NCI-H345 treated with DMSO at 0.1 percent for 48 hours (cell line): Measurements from ENCODE around the gene ONECUT1.

Experiments used
- DNase-seq: peaks from one replicate; lab custom pipeline; 2025; ENCODE audit not compliant: unreplicated experiment; lab: John Stamatoyannopoulos, UW

The ONECUT1 gene

DNA sequence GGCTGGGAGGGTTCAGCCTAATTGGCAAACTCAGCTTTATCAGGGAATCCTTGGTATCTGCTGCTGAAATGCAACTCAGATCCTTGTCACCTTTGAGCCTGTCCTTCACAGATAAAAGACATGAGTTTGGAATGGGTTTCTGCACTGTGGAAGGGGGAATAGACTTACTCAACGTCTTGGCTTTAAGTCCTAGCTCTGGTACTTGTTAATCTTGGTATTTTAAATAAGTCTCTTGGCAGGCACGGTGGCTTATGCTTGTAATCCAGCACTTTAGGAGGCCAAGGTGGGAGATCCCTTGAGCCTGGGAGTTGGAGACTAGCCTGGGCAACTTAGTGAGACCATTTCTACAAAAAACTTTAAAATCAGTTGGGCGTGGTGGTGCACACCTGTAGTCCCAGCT is 55.8 kb downstream of the ONECUT1 start:
- no peak for DNase-seq

DNA sequence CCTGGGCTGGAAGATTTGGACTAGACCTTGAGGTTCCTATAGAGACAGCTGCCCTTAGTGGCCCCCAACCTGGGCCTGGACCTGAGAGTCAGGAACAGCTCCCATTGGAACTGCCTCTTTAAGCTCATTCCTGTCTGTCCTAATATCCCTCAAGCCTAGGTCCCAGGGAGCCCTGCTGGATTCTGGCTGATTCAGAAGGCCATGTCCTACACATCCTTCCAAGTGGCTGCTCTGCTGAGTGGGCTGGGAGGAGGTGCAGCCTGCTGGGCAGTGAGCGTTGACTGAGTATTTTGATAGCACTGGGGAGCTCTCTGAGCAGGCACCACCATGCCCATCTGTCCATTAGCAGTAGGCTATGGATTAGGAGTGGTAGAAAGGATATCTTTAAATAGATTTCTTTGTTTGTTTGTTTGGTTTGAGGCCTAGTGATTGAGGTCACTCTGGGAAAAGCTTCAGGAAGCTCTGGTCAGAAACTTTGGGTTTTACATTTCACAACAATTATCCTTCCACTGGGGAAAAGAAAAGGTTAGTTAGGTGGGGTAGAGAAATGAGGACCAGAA is 56.4 kb downstream of the ONECUT1 start:
- no peak for DNase-seq

DNA sequence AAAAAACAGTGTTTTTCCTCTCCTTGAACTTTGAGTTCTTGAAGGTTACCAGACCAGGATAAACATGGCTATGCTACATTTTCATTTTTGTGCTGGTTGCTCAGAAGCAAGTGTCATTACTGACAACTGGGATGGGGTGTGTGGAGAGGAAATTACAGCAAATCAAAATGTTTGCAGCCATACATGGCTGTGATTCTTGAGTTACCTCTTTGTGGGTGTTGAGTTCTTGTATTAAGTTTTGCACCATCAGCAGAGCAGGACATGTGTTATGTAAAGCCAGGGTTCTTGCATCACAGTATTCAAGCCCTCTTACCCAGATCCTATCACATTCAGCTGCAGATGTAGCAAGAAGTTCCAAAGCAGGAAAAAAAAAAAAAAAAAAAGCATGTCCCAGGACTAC is 57.0 kb downstream of the ONECUT1 start:
- DNase-seq, result no peak

DNA sequence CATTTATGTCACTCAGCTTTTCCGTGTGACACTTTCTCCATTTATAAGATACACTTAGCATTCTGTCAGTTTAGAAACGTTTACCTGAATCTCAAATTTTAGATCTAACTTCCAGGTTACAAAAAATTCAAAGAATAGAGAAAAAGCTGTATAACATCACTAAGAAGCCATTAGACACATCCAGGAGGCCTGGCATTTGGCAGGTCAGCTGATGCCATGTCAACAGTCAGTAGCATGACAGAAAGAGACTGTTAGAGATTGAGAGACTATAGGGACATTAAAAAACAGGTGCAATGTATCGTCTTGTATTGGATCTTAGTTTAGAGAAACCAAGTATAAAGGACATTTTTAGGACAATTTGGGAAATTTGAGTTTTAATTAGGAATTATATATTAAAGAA is 57.6 kb downstream of the ONECUT1 start:
- DNase-seq, result no peak

DNA sequence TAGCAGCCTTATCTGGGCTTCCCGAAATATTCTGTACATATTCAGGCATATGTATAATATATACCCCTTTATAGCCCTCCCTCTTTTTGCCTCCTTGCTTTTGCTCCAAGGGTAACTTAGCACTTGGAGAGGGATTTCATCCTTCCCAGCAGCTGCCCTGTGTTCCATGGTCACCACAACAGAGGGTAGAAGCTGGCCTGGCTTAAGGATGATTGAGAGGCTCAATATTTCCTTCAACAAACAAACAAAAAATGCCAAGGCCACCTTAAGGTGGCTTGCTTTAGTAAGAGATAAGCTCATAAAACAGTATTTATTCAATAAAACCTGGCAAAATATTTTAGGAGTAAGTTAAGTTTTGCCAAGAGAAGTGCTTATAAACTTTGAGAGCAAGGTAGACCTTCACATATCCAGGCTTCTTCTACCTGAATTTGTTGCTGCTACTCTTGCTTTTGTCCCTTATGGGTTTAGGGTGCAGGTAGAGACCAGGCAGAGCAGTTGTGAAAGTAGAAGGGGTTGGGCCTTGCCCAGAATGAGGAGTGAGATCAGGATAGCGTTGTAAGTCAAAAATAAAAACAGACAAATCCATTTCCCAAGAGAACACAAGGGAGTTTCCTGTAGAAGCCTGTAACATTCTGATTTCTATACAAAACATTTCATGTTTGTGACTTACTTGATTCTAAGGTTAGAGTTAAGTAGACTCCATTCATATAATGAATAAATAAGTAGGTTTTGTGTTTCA is 58.2 kb downstream of the ONECUT1 start:
- no peak for DNase-seq

DNA sequence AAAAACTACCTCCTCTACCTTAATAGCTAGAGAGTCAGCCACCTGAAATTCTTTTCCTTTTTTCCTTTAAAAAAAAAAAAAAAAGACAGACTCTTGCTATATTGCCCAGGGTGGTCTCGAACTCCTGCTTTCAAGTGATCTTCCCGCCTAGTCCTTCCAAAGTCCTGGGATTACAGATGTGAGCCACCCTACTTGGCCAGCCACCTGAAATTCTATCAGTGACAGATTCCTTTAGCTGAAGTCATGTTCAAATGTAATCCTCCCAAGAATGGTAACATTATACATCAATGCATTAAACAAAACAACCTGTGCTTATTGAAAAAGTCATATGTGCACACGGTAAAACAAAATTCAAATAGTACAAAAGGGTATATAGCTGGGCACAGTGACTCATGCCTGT is 59.1 kb downstream of the ONECUT1 start:
- no peak for DNase-seq

DNA sequence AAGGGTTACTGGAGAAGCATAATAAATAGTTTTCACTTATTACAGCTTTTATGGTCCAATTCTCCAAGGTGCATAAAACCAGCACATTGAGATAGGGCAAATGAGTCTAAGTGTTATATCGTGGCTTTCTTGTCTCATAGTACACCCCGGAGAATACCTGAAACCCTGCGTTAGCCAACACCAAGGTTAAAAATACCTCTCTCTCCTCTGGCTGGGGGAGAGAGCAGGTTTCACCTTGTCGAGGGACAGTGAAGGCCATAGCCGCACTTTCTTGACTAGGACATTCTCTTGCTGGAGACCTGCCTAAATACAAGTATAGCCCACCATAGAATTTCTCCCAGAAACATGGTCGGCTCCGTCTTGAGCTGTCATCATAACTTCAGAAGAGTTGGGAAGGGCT is 59.5 kb downstream of the ONECUT1 start:
- no peak for DNase-seq

DNA sequence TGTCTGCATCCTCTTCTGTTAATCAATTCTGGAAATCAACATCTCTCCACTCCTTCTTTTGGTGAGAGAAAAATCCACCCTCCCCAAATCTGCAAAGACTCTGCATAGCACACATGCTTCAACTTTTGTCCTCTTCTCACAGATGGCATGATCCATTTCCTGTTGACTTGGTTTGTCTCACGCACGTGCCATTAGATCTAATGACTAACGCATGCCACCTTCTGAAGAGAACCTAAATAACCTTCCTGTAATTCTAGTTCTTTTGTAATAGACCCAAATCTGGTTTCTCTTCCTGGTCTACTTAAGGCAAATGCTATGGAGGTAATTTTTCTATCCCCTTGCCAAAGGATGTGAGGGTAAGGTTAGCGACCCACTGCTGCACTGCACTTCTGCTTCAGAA is 60.0 kb downstream of the ONECUT1 start:
- no peak for DNase-seq

DNA sequence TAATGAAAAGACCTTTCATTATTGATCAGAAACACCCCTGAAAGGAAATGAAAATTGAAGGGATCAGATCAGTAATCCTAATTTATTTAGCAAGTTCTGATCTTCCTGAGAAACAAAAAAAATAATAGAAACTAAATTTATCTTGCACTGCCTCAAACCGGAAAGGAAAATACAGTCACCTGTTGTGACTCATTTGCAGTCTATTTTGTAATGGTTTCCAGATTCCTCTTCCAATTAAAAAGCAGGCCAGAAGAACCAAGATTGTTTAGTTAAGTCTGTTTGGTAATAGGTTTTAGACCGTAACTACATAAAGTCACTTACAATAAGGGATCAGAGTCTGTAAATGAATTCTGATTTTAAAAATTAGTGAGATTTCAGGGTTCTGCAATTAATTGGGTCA is 61.2 kb downstream of the ONECUT1 start:
- DNase-seq, result no peak

DNA sequence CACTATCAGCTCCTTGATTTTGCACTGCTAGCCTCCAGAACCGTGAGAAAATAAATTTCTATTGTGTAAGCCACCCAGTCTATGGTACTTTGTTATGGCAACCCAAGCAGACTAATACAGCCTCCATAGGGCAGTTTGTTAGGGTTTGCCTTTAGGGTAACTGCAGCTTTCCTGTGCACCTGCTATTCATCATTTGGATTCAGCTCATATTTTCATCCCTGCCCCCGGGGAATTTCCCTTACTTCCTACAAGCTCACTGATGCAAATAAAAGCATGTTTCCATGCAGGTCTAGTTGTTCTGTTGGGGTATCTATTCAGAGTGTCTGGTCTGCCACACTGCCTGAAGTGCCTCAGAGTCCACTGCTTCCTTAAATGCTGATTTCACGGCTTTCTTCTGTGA is 62.3 kb downstream of the ONECUT1 start:
- no peak for DNase-seq

DNA sequence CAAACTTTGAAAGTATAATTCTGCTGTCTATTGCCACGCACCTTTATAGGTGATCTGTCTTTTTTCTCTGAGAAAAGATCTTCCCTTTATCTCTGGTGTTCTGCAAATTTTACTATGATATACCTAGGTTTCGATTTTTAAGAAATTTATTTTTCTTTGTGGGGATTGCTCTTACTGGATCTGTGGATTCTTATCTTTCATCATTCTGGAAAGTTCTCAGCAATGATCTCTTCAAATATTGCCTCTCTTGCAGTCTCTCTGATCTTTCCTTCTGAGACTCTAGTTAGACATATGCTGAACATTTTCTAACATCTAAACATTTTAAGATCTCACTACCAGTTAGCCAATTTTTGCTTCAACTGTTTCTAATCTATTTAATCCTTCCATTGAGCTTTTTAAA is 63.9 kb downstream of the ONECUT1 start:
- DNase-seq, result no peak

DNA sequence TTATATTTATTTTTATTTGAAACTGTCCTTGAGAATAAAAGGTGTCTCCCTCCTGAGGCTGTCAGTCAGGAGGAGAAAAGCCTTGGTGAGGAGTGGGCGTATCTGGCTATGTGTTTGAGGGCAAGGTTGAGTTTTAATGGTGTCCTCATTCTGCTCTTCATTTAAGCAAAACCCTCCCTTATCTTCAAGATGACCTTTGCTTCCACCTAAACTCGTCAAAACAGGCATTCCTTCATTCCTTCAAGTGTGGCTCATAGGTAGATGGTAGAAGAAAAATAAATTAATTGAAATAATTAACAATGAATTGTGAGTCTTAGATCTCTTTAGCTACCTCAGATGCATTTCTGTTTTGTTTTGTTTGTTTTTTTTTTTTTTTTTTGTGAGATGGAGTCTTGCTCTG is 71.6 kb downstream of the ONECUT1 start:
- no peak for DNase-seq

DNA sequence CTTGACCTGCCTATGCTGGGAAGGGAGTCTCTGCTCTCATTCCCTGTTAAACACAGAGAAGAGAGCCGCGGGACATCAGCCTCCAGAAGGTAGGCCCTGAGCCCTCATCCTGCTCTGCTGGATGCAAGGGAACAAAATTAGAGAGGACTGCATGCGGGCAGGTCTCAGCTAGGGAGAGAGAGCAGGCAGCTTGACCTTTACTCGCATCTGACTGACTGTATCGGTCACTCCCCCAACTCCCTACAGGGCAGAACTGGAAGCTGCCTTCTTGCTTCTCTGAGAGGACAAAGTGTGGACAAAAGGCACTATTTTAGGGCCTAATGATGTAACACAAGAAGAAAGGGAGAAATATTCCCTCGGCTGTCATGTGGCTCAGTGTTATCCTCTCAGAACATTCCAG is 72.2 kb downstream of the ONECUT1 start:
- no peak for DNase-seq

DNA sequence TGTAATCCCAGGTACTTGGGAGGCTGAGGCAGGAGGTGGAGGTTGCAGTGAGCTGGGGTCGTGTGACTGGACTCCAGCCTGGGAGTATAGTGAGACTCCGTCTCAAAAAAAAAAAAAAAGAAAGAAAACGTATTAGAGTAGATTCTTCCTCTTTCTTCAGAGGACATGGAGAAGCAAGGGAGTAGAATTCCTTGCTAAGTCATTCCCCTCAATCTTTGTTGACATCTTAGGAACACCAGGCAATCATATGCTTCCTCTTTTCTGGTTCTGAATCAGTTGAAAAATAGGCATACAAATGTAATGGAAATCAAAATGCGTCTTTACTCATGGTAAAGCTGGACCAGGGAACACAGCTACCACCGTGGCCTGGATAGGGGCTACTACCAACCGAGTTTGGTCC is 72.7 kb downstream of the ONECUT1 start:
- no peak for DNase-seq

DNA sequence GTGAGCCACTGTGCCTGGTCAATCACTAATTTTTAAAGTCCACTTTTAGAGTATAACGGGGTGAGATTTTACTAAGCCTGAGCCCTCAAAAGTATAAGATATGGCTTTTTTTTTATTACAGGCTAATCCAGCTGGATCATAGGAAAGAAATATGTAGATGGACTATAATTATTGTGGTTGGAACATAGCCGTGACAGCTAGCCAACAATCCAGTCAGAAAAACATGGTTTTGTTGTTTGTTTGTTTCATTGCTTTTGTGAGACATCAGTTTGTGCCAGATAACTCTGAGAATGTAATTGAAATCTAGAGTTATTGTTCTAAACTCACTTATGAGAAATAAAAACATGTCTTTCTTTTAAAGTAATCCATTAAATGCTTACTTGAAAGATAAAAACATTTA is 73.6 kb downstream of the ONECUT1 start:
- DNase-seq, result no peak

DNA sequence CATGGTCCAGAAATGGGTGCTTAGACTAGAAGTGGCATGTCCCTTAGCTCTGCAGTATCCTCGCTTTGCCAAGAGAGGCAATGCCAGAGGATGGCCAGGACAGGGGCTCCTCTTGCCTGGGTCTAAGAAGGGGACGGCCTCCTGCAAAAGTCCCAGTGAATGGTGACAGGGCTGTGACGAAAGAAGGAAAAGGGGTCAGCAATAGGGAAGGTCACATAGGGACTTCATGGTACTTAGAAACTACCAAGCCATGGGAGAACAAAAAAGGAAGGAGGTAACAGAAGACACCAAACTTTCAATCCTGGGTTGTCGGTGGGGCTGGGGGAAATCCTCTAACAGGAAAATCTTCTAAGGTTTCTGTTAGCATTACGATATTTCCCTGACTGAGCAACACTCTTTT is 74.7 kb downstream of the ONECUT1 start:
- DNase-seq, result no peak

DNA sequence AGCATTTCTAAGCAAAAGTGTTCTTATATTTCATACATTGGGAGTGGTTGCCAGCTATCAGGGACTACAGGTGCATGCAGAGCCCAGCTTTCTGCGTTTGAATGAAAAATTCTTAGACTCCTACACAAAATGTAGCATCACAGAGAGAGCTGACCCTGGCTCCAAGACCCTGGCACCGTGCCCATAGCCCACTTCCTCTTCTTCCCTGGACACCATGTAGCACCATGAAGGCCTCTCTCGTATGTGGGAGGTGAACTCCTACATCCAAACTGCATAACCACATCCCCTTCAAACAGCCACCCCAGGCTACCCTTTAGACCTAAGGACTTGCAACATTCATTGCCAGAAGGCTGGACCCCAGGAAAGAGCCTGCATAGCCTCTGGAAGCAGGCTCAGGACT is 75.2 kb downstream of the ONECUT1 start:
- DNase-seq, result no peak

DNA sequence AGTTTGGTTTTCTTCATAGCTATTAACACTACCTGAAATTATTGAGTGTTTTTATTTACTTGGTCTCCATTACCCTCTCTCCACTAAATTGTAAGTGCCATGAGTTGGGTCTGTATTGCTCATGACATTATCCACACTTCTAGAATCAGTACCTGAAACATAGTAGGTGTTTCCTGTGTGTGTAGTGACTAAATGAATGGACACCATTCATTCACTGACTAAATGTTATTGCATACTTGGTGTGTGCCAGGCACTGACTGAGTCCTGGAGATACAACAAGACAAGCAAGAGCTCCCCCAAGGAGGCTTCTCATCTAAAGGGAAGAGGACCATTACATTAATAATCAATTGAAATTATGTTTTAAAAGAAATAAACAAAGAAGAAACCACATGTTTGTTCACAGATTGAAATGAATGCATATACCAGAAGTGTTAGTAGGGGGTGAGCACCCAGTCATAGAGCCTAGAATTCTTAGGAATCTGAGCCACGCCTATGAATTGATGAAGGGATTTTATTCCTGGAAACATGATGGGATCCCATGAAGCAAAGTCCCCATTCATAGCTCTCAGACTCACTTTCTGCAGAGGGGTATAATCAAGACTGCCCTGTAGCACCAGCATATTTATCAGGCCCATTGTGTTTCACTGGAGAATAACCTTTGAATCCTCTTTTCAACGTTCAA is 79.3 kb downstream of the ONECUT1 start:
- DNase-seq, result no peak

DNA sequence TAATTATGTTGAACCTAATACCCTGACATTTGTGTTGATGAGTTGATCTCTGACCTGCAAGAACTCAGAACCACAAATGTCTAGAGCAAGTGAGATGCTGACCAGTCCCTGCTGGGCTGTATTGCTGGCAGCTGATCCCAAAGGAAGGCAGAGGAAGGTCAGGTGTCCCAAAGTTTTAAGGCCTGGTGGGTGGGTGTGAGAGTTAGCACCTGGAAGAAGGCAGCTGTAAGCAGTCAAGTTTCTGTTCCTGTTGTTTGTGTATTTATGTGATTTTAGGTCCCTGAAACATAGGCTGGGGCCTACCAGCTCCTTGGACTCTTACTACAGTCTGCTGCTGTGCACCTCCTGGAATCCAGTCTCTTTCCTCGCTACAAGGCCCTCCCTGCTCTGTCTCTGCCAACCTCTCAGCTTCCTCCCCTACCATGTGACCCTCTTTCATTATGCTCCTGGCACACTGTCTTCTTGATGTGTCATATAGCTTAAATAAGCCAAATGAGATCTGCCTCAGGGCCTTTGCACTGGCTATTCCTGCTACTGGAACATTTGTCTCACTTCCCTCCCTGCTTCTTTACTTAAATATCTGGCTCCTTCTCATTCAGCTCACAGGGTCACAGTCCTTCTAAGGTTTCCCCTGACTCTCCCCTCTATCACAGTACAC is 80.0 kb downstream of the ONECUT1 start:
- DNase-seq, result no peak

DNA sequence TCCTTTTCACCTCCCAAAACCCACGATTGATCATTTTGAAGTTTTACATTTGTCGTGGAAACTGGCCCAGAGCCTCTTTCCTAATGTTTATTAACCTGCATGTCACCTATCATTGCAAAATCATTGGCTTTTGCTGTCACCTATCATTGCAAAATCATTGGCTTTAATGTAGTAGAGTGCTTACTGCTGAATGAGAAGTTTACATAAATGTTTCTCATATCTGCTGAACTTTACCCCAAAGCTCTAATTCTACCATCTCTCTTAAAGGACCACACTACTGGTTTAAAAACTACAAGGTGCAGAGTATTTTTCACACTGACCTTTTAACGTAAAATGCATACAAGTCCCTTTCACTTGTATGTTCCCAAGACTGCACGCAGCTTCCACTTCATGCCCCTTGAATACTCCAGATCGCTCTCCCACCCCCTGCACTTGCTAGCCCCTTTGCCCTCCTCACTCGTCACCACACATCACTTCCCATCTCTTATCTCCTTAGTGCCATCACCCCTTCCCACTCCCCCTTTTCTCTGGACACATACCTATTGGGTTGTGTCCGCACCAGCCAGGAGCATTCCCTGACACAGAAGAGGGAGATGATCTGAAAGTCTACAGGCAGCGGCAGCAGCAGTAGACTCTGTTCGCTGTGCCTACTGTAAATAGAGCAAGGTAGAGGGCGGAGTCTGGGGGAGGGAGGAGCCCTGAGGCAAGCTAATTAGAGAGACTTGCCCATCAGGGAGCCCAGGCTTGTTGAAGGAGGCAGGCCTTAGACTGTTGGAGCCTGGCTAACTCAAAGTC is 80.8 kb downstream of the ONECUT1 start:
- no peak for DNase-seq
